Mesenteric fat pad (tissue), 1 donor: Measurements from ENCODE around the gene KY. TPM values are rescaled to one million over a fixed set of nuclear protein-coding genes. Genes with fewer than 3 reads are reported as not detected.

ENCODE experiments used
- DNase-seq: peaks from one replicate; pipeline ENCODE4 v3.0.0-alpha.2; 2020; ENCODE audit warnings: low spot score
- long read RNA-seq: library from polyadenylated mRNA; unstranded; transcript quantifications from one replicate; pipeline ENCODE4 v2.0.0, GENCODE V29; 2020
- total RNA-seq: library from RNA; stranded (reverse); fragmentation: NEBNext Ultra II Directional; extraction: Animal tissue kit (Norgen Biotek cat#: 25700); gene quantifications from one replicate; pipeline ENCODE4 v1.2.1, GENCODE V29; 2021
- donor health status: DM: yes; HTN: yes; CAD: no.

Gene KY, protein sequence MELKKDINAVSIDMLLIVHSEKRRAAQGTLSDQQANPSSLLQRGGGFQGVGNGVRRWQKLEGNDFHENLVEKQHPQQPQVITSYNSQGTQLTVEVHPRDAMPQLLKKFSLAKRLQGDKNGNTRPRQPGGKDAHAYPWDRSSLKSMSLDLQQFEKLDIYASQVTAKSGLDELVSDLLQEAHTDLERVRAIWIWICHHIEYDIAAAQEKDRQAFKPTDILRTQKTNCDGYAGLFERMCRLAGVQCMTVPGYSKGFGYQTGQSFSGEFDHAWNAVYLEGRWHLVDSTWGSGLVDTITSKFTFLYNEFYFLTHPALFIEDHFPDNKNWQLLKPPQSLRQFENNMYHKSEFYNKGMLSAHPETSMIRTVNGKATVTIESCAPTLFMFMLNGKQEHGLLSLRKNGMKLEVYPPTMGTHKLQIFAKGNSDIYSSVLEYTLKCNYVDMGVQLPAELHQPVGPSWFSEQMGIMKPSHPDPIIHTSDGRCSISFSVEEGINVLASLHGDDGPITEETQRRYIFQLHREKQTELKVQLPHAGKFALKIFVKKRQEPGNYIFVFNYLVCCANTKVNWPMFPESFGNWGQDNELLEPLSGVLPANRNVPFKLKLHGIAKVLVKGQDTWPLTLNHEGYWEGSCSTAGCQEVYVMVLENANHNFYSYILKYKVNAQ
- not detected for total RNA-seq
- long read RNA-seq, partial matches to known transcripts: 0 of 1 reads
- long read RNA-seq, other reads (novel, unspliced or antisense): 1 of 1 reads

DNA sequence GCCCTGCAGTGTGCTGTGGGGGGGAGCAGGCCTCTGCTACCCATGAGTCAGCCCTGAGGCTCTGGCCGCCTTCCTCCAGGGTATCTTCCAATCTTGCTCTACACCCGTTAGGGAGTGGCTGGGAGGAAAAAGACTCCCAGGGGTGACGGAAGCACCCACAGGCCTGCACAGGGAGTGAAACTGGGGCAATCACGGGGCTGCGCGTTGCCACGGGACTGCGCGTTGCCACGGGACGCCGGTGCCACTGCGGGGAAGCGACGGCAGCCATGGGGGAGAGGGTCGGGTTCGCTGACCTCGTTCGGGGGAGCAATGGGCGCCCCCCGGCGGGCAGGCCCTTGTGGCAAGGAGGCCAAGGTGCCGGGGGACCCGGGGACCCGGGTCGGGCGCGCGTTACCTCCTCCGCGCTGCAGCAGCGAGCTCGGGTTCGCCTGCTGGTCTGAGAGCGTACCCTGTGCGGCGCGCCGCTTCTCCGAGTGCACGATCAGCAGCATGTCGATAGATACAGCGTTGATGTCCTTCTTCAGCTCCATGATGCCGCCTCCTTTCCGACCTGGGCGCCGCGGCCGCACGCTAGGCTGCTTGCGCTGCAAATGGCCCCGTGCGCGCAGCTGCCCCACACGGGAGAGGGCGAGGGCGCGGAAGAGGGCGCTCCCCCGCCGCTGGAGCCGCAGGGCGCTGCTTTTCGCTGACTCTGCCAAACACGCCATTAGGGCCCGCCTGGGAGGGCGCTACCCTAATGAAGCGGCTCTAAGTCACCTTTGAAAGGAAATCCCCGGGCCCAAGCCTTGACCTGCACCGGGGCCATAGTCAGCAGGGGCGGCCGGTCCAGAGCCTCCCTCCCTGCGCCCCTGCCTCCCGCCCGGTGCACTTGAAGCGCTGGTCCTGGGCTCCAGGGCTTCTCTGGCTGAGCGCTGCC, at the start of gene KY:
Gene KY (minus strand): TSS at position 592 of the 916 bp plus-strand sequence. CDS start 62 bp downstream, at position 530.
- peak; percentile 90 for DNase-seq

GRCh38 chr3:134699721-134700120, 48.9 kb upstream of the KY start:
- no peak for DNase-seq

DNA sequence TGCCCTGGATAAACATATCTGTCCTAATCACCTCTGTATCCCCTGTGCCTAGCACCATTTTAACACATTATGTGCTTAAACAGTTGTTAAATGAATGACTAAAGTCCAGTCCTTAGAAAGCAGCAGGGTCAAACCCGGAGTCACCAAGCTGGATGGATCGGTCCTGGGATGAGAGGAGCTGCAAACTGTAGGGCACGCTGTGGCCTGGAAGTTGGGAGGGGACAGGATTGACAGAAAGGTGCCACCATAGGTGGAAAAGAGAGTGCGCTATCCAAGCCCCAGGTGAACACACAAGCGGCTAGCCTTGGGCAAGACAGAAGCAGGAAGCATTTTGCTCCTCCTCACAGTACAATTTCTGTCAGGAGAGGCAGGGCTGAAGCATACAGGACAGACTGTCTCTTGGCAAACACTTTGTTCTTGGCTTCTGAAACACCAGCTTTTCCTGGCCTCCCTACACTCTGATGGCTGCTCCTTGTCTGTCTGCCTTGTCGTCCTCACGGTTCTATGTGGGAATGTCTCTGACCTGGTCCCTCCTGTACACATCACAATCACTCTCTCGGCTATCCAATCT, 48.4 kb upstream of the KY start:
- DNase-seq: no peak

- no peak for DNase-seq
Observed at GRCh38 chr3:134697830-134698689, 47.2 kb upstream of the KY start.

GRCh38 chr3:134696155-134696554, 45.3 kb upstream of the KY start:
- DNase-seq: no peak

- DNase-seq: no peak
Observed at GRCh38 chr3:134694946-134695543, 44.2 kb upstream of the KY start.

DNA sequence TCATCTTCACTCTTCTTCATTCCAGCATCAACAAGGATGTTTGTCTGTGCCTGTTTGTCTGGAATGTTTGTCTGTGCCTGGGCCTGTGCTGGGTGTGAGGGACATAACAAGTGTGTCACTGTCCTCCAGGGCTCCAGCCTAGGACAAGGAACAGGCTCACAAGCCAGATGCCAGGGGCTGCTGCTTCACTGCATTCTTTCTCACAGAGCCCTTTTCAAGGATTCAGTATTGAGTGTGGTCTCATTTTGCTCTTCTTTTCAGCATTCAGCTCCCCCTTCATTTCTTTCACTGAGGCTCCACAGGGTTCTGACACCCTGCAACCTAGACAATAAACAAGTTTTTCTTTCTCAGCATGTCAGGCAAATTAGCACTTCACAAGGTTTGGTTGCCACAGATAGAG, 43.6 kb upstream of the KY start:
- DNase-seq: no peak

GRCh38 chr3:134693804-134694203, 43.0 kb upstream of the KY start:
- no peak for DNase-seq

GRCh38 chr3:134693226-134693625, 42.4 kb upstream of the KY start:
- no peak for DNase-seq

DNA sequence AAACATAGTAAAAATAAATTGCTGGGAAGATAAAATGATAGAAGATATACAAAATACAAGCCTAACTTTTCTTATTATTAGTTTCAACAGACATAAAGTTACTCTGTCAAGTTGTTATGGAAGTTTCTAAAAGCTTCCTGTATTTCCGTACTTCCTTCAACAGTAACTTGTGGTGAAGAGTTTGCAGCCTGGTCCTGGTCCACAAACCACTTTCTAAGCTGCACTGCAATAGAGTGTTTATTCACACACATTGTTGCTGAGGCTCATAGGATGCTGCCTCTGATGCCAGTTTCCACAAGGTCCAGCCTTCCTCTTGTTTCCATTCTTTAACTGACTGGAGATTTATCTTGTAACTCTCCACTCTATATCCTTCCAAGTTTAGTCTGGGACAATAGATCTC, 39.4 kb upstream of the KY start:
- no peak for DNase-seq

DNA sequence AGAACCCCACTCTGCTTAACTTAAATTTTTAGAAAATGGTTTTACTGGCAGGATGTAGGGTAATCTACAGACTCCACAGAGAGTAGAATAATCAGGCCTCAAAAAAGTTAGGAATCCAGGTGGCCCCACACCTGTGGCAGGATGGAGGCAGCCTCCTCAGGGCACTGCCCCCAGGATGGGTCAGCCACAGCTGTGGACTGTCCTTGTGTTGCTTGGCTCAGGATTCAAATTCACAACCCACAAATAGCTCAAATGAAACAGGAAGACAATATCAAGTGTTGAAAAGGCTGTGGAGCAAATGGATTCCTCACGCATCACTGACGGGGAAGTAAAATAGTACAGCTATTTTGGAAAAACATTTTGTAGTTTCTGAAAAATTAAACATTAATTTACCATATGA, 36.8 kb upstream of the KY start:
- DNase-seq: no peak

DNA sequence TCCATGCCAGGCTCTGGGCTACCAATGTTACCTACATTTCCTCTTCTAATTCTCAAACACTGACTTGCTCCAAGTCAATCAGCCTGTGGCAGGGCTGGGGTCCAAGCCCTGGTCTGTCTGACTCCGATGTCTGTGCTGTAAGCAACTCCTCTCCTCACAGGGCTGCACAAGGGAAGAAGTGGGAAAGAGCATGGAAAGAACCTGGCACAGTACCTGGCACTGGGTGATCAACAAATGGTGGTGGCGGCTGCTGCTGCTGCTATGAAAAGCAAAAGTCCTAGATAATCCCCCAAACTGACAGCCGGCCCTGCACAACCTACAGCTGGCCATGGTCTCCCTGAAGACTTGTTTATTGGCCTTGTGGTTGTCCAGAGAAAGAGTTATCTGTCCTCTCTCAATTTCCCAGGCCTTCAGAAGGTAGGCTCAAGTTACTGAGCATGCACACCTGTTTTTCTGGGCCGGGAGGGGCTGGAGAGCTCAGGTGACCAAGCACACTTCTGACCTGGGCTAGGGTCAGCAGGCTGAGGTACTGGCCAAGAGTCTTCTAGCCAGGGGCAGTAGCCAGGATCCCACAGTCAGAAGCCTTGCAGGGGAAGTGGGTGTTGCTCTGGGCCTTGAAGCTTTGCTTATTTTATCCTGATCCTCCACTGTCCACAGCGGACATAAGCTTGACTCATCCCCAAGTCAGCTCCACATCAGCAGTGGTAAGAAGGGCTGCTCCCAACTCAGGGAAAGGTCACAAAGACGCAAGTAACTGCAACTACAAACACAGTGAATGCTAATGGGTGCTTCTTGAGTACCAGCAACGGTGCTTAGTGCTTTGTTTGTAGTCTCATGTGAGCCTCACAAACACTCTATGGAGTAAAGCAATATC, 35.3 kb upstream of the KY start:
- DNase-seq: no peak

DNA sequence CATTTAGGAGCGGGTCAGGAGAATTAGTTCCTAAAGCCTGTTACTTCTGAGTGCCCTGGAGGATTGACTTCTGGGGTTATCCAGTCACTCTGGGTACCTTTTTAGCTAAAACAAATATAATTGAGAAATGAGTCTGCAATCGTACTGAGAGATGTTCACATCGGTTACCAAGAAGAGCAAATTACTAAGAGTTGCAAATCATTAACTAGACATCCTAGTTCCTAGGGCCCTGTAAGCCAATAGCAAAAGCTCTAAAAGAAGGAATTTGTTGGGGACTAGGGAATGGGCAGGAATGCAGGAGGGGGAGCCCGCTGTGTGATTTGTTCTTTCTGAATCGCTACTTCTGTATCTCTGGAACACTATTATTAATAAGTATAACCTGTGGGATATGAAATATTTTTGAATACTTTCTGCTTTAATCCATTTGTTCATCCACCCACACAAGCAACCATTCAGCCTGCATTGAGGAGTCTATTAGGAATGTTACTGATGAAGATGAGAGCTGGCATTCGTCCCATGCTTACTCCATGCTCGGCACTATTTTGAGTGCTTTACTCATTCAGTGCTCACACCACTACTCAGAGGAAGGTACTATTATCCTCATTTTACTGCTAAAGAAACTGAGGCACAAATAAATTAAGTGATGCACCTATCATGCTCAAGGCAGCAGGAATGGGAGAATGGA, 31.5 kb upstream of the KY start:
- no peak for DNase-seq

DNA sequence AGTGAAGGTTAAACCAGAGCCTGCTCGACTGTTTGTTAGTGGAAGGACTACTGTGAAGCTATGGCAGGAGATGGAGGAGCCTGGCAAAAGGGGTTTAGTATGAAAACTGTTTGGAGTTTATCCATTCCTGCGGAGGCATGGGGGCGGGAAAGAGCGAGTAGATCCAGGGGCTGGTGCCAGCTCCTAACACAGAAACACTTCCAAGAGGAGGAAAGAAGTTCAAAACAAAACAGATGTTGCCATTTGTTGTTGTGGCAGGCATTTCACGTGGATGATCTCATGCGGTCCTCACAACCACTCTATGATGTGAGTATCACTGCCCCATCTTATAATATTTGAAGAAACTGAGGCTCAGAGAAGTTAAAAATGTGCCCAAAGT, 30.7 kb upstream of the KY start:
- no peak for DNase-seq

DNA sequence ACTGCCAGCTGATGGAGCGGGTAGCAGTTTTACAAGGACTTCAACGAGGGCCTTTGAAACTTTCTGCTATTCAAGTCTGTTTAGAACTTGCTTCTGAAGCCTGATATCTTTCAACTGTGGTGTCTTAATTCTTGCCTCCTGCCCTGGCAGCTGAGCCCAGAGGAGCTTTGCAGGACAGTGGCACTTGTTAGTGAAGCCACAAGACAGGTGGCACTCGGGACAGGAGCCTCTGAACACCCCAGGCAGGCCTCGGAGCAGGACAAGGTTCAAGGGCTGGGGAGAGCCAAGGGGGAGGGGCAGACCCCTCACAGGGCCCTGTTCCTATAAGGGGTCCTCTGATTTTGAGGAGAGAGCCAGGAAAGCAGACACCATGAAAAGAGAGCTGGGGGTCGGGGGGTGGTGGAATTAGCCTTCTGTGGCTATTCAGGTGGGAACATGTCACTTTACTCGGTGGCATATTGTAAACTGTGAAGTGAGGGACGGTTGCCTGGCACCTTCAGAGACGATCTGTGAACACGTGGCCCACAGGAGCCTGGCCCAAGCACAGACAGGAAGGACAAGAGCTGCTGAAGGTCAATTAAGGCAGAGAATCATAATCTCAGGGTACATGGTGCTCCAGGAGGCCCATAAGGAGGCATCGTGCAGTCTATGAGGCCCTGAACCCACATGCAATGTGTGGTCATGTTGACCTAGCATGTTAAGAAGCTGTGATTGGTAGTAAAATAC, 30.1 kb upstream of the KY start:
- no peak for DNase-seq

DNA sequence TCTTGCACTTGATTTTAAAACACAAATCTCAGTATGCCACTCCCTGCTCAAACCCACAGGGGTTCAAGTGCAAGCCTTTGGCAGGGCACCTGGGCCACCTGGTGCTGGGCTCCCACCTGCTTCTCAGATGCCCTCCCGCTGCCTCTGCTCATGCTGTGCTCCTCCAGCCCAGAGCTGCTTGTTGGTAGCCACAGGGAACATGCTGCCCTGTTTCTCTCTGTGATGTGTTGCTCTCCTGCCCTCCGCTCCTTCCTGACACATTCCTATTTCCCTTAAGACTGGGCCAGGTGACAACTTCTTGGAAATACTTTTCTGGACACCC, 27.1 kb upstream of the KY start:
- no peak for DNase-seq

- DNase-seq: no peak
Observed at GRCh38 chr3:134677196-134677986, 26.6 kb upstream of the KY start.
